Hepatocyte (in vitro differentiated cells): ENCODE results near the gene NR1D1.

Source experiments
- CTCF ChIP-seq: fragments of 200-600 bp; sonication (generic); IDR thresholded peaks from 2 replicates; pipeline ENCODE4 v1.5.1; 2016; ENCODE audit warnings: antibody characterized with exemption, mild to moderate bottlenecking; ENCODE audit not compliant: poor library complexity
- EZH2 ChIP-seq: fragments of 200-600 bp; sonication (generic); IDR thresholded peaks from 2 replicates; pipeline ENCODE4 v1.6.1; 2016; ENCODE audit warnings: antibody characterized with exemption, mild to moderate bottlenecking, borderline replicate concordance

GRCh38 chr17:40093005-40093579 is 7.3 kb downstream of the NR1D1 start:
- TF ChIP-seq CTCF: no peak
- TF ChIP-seq EZH2: no peak
